Gastrocnemius medialis (tissue), 4 donors: ENCODE results near the gene VAV2. TPM values are rescaled to one million over a fixed set of nuclear protein-coding genes. Genes with fewer than 3 reads are reported as not detected.

Source experiments
- ATAC-seq, 2 donors: fragments of 150-250 bp; one replicate each; pipeline ENCODE4 v1.9.1; 2016
- DNase-seq, 2 donors: peaks; one replicate each; pipeline ENCODE4 v3.0.0-alpha.2; 2019
- H3K27ac ChIP-seq, 4 donors: fragments of 200-600 bp; sonication (generic); 1 replicate in 1 of 4; 2 replicates in 3 of 4; pipeline ENCODE4 v1.5.1; 2016 to 2018; ENCODE audit warnings: mild to moderate bottlenecking in 2 of 4, moderate library complexity in 1 of 4
- H3K27me3 ChIP-seq, 3 donors: fragments of 200-600 bp; sonication (generic) in 2 of 3; 1 replicate in 1 of 3; 2 replicates in 2 of 3; pipeline versions ENCODE4 v1.5.1 to v1.6.0; 2016 to 2019; ENCODE audit warnings: mild to moderate bottlenecking in 1 of 3, moderate library complexity in 1 of 3
- H3K36me3 ChIP-seq, 2 donors: fragments of 200-600 bp; sonication (generic) in 1 of 2; one replicate each; pipeline ENCODE4 v1.5.1; 2017 to 2018
- H3K4me1 ChIP-seq, 2 donors: fragments of 200-600 bp; sonication (generic) in 1 of 2; one replicate each; pipeline ENCODE4 v1.5.1; 2016 to 2017; ENCODE audit warnings: mild to moderate bottlenecking in 2 of 2
- H3K4me3 ChIP-seq, 4 donors: fragments of 200-600 bp; sonication (generic) in 3 of 4; 1 replicate in 1 of 4; 2 replicates in 3 of 4; pipeline ENCODE4 v1.5.1; 2016 to 2019; ENCODE audit warnings: mild to moderate bottlenecking in 2 of 4
- H3K9me3 ChIP-seq, 3 donors: fragments of 200-600 bp; sonication (generic) in 2 of 3; 1 replicate in 1 of 3; 2 replicates in 2 of 3; pipeline ENCODE4 v1.5.1; 2016 to 2019
- CTCF ChIP-seq, 5 experiments: fragments of 450-650 bp in 3 of 5; fragments of 200-600 bp in 2 of 5; sonication (generic) in 2 of 5; IDR thresholded peaks in 4 of 5; conservative IDR thresholded peaks in 1 of 5; 1 replicate in 4 of 5; 2 replicates in 1 of 5; pipeline ENCODE4 v1.5.1; 2016 to 2019; ENCODE audit warnings: antibody characterized with exemption in 5 of 5, mild to moderate bottlenecking in 3 of 5, moderate library complexity in 3 of 5
- POLR2A ChIP-seq, 2 donors: fragments of 450-650 bp; IDR thresholded peaks; one replicate each; pipeline ENCODE4 v1.6.1; 2017; ENCODE audit warnings: antibody characterized with exemption in 2 of 2, mild to moderate bottlenecking in 2 of 2, moderate library complexity in 2 of 2
- in situ Hi-C, 4 donors: fragments of 200-750 bp; cut with MboI; loops; one replicate each; pipeline versions ENCODE4 v1.15.0 to v1.8.0; 2017; ENCODE audit warnings: low sequenced_read_pairs in 4 of 4
- intact Hi-C: fragments of 100-400 bp; cut with DNase I; formaldehyde crosslinking; loops from one replicate; pipeline ENCODE4 v1.15.1; 2023; ENCODE audit warnings: low total_unique reads
- total RNA-seq, 4 donors: library from RNA; depleted of rRNA; stranded (reverse); fragments of >200 nt; gene quantifications; one replicate each; pipeline versions ENCODE4 v1.1.0 to v1.2.3, GENCODE V29; 2016

VAV2 gene
- total RNA-seq, 4 donors from 2014 or later = 0.51 to 1.2 (median 0.97) TPM

DNA sequence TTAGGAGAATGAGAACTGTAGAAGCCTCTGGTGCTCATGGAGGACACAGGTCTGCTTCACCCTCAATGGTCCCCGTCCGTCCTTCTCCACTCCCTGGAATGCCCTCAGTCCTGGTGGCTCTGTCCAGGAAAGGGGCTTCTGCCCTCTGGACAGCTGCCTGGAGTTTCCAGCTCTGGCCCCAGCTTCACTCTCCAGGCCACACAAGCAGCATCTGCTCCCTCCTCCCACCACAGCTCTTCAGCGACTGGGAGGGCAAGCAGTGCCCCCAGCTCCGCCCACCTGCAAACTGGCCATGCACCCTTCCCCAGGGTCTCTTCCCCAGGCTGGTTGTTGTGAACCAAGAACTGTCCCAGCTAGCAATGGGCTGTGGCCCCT, 258.7 kb downstream of the VAV2 start:
- Histone ChIP-seq H3K27ac (no peak overlapping the region), H3K4me3 (no peak overlapping the region), H3K4me1 (peaks cover 6 to 8% of the 10 kb centered on the region in 2 donors), H3K36me3 (no peaks in the 10 kb centered on the region), H3K27me3 (no peaks in the 10 kb centered on the region), H3K9me3 (no peaks in the 10 kb centered on the region)
- TF ChIP-seq POLR2A (IDR thresholded peaks at IDR 0.05) = no peak
- no peak for TF ChIP-seq CTCF (IDR thresholded peaks at IDR 0.05 in 4 of 5, conservative IDR thresholded peaks at IDR 0.05 in 1 of 5)
- in situ Hi-C loops = loop anchor here in 2 of 4 donors (25.0 kb wide), 1 partner anchor 196 kb away; the partner anchor contains the start of gene ADAMTSL2 (in 2 of the 2)
- ATAC-seq (no peak), DNase-seq (no peak)
- intact Hi-C loops = no loop called here

GRCh38 chr9:133732639-133733408, 259.3 kb downstream of the VAV2 start:
- TF ChIP-seq CTCF (IDR thresholded peaks at IDR 0.05 in 4 of 5, conservative IDR thresholded peaks at IDR 0.05 in 1 of 5) = no peak
- no peak for TF ChIP-seq POLR2A (IDR thresholded peaks at IDR 0.05)
- no peak for ATAC-seq

DNA sequence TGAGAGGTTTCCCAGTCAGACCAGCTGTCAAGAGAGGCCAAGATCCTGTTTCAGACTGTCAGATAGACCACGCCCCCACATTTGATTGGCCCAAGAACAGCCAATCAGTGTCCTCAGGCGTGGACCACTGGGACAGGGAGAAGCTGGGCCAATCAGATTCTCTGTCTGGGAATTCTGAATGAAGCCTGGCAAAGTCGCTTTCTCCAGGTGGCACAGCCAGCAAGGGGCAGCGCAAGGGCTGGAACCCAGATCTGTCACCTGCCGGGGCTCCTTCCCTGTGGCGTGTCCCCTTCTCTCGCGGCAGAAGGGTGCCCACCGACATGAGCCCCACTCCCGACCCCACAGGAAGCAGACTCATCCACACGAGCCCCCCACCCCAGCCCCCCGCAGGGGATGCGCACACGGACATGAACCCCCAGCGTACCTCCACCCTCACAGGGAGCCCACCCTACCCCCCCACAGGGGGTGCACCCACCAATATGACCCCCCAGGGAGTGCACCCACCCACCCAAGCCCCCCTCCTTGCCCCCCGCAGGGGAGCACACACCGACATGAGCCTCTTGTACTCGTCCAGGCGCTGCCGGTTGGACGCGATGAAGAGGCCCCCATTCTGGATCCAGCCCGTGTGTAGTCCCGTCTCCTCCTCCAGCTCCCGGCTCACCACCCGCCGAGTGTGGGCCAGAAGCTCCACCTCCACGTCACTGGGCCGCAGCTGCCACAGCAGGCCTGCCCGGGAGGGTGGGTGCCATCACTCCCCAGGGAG, 260.1 kb downstream of the VAV2 start:
- intact Hi-C loops = no loop called here
- Histone ChIP-seq H3K36me3 (no peaks in the 10 kb centered on the region), H3K27ac (no peak overlapping the region), H3K4me3 (no peak overlapping the region), H3K4me1 (no peaks in the 10 kb centered on the region), H3K9me3 (no peaks in the 10 kb centered on the region), H3K27me3 (peaks cover 0 to 9% (median 4%) of the 10 kb centered on the region in 3 donors)
- in situ Hi-C loops = loop anchor here in 2 of 4 donors (25.0 kb wide), 1 partner anchor 195 kb away; the partner anchor contains the start of gene ADAMTSL2 (in 2 of the 2)
- DNase-seq (peak in 1 of 2 donors; percentile 43), ATAC-seq (peak; percentile 67 to 69)
- no peak for TF ChIP-seq POLR2A (IDR thresholded peaks at IDR 0.05)

More at GRCh38 chr9:133732639-133733408, 259.3 kb downstream of the VAV2 start:
- DNase-seq = no peak
- Histone ChIP-seq H3K27me3 (peaks cover 0 to 2% (median 0%) of the 10 kb centered on the region in 3 donors), H3K9me3 (no peaks in the 10 kb centered on the region), H3K4me1 (peaks cover 2 to 3% of the 10 kb centered on the region in 2 donors), H3K4me3 (no peak overlapping the region), H3K27ac (no peak overlapping the region), H3K36me3 (no peaks in the 10 kb centered on the region)
- in situ Hi-C loops = loop anchor here in 2 of 4 donors (25.0 kb wide), 1 partner anchor 196 kb away; the partner anchor contains the start of gene ADAMTSL2 (in 2 of the 2)
- intact Hi-C loops = no loop called here

GRCh38 chr9:133730994-133731715, 261.0 kb downstream of the VAV2 start:
- TF ChIP-seq POLR2A (IDR thresholded peaks at IDR 0.05) (no peak), CTCF (IDR thresholded peaks at IDR 0.05 in 4 of 5, conservative IDR thresholded peaks at IDR 0.05 in 1 of 5) (no peak)
- Histone ChIP-seq H3K27ac (no peak overlapping the region), H3K9me3 (no peaks in the 10 kb centered on the region), H3K4me3 (no peak overlapping the region), H3K36me3 (no peaks in the 10 kb centered on the region), H3K27me3 (peaks cover 0 to 9% (median 4%) of the 10 kb centered on the region in 3 donors), H3K4me1 (no peaks in the 10 kb centered on the region)
- ATAC-seq (no peak), DNase-seq (no peak)
- in situ Hi-C loops (loop anchor here in 2 of 4 donors (25.0 kb wide), 1 partner anchor 194 kb away; the partner anchor contains the start of gene ADAMTSL2 (in 2 of the 2)), intact Hi-C loops (no loop called here)
